HepG2 (cell line): ENCODE data around the gene JOSD1. TPM values are rescaled to one million over a fixed set of nuclear protein-coding genes. Genes with fewer than 3 reads are reported as not detected.
"Not testable (repeated sequence)": the region's sequence is repeated elsewhere in the genome, so short reads cannot be mapped to it uniquely, and the experiment has no call there.

Experiments
- ATAC-seq: fragments of 200-7000 bp; cut with Tn5 transposase; 3 replicates; pipeline ENCODE4 v1.9.1; 2020; ENCODE audit warnings: mild to moderate bottlenecking, moderate library complexity
- BruUV-seq: library from RNA; stranded (reverse); fragments of 400-500 nt; replicated peaks from 2 replicates; lab custom pipeline; 2021; lab: Mats Ljungman, UMichigan
- CTCF ChIA-PET: fragments of 300-600 bp; formaldehyde crosslinking; extraction: SDS; loops from one replicate; lab custom pipeline; 2021; ENCODE audit warnings: low total read pairs, inconsistent platforms, low intra/inter-chr PET ratio; lab: Yijun Ruan, JAX
- POLR2A ChIA-PET: fragments of 350-600 bp; sonication (Branson Sonifier 250); formaldehyde crosslinking; loops from one replicate; lab custom pipeline; 2020; ENCODE audit warnings: antibody characterized with exemption, inconsistent platforms; lab: Yijun Ruan, JAX
- DNase-seq: peaks from one replicate; pipeline ENCODE4 v3.0.0-alpha.2; 2015; ENCODE audit warnings: low spot score
- FAIRE-seq: peaks from 3 replicates; lab custom pipeline; 2011; peaks lifted over from hg19 to GRCh38; lab: Jason Lieb, UNC
- H2AFZ ChIP-seq: one replicate; pipeline ENCODE4 v1.6.1; 2011; ENCODE audit warnings: low read length, inconsistent platforms
- H3K27ac ChIP-seq: fragments of 300-600 bp; 3 replicates; pipeline ENCODE4 v1.8.0; 2011; ENCODE audit warnings: mixed run types, mild to moderate bottlenecking, mixed read lengths, low read length, inconsistent platforms; ENCODE audit not compliant: insufficient read depth; ENCODE audit errors: extremely low read length
- H3K27me3 ChIP-seq, 2 experiments: fragments of 200-600 bp in 1 of 2; 2 replicates in 1 of 2; 3 replicates in 1 of 2; pipeline versions ENCODE4 v1.6.0 to v1.8.0; 2011; ENCODE audit warnings: low read length in 2 of 2, mild to moderate bottlenecking in 2 of 2, moderate library complexity in 2 of 2, inconsistent platforms in 1 of 2; ENCODE audit not compliant: insufficient read depth in 2 of 2, control insufficient read depth in 1 of 2
- H3K36me3 ChIP-seq, 2 experiments: fragments of 200-600 bp in 1 of 2; replicated peaks in 1 of 2; 2 replicates in 1 of 2; 3 replicates in 1 of 2; pipeline versions ENCODE4 v1.5.1 to v1.8.0; 2011; ENCODE audit warnings: low read length in 2 of 2, inconsistent platforms in 1 of 2; ENCODE audit not compliant: insufficient read depth in 2 of 2, control insufficient read depth in 1 of 2
- H3K4me1 ChIP-seq: 2 replicates; pipeline ENCODE4 v1.5.1; 2012; ENCODE audit warnings: low read length, inconsistent platforms; ENCODE audit not compliant: insufficient read depth
- H3K4me2 ChIP-seq: 2 replicates; pipeline ENCODE4 v1.6.0; 2011; ENCODE audit warnings: low read depth, low read length, inconsistent platforms
- H3K4me3 ChIP-seq, 3 experiments: fragments of 200-600 bp in 1 of 3; sonication (generic), shearing (Covaris generic) in 1 of 3; replicated peaks in 1 of 3; 2 replicates each; pipeline ENCODE4 v1.5.1; 2011 to 2016; ENCODE audit warnings: low read length in 3 of 3, inconsistent platforms in 2 of 3, low read depth in 2 of 3, mild to moderate bottlenecking in 2 of 3, control low read depth in 1 of 3, mixed read lengths in 1 of 3; ENCODE audit not compliant: insufficient read depth in 1 of 3
- H3K79me2 ChIP-seq: one replicate; pipeline ENCODE4 v1.6.1; 2011; ENCODE audit warnings: low read length, inconsistent platforms; ENCODE audit not compliant: insufficient read depth
- H3K9ac ChIP-seq: 2 replicates; pipeline ENCODE4 v1.6.0; 2011; ENCODE audit warnings: mild to moderate bottlenecking, low read depth, low read length, inconsistent platforms; ENCODE audit not compliant: insufficient read depth
- H3K9me3 ChIP-seq: 2 replicates; pipeline ENCODE4 v1.5.1; 2012; ENCODE audit warnings: mild to moderate bottlenecking, low read length
- H4K20me1 ChIP-seq: 2 replicates; pipeline ENCODE4 v1.6.0; 2011; ENCODE audit warnings: inconsistent platforms, mild to moderate bottlenecking, low read length, moderate library complexity; ENCODE audit not compliant: insufficient read depth
- CREB1 ChIP-seq, 2 experiments: fragments of 450-650 bp in 1 of 2; IDR thresholded peaks; 2 replicates each; pipeline ENCODE4 v1.6.1; 2016 to 2017; ENCODE audit warnings: control low read depth in 1 of 2, mild to moderate bottlenecking in 1 of 2, missing compliant biosample characterization in 1 of 2, missing genetic modification characterization in 1 of 2
- EP300 ChIP-seq, 3 experiments: sonication (generic) in 1 of 3; formaldehyde crosslinking in 1 of 3; IDR thresholded peaks; 2 replicates each; pipeline versions ENCODE4 v1.5.1 to v1.6.1; 2011 to 2020; ENCODE audit warnings: low read depth in 2 of 3, low read length in 2 of 3, borderline replicate concordance in 1 of 3, improper control_type of control experiment in 1 of 3, mild to moderate bottlenecking in 1 of 3, missing genetic modification reagents in 1 of 3, moderate library complexity in 1 of 3
- FOXK2 ChIP-seq: fragments of 450-650 bp; IDR thresholded peaks from 2 replicates; pipeline ENCODE4 v1.6.1; 2016
- FOXO1 ChIP-seq: sonication (generic); formaldehyde crosslinking; IDR thresholded peaks from 2 replicates; pipeline ENCODE4 v1.4.0; 2020; ENCODE audit warnings: missing genetic modification reagents
- HNF4A ChIP-seq: sonication (generic); formaldehyde crosslinking; IDR thresholded peaks from 2 replicates; pipeline ENCODE4 v1.4.0; 2020; ENCODE audit warnings: missing genetic modification reagents
- RARA ChIP-seq: IDR thresholded peaks from 2 replicates; pipeline ENCODE4 v1.6.1; 2016; ENCODE audit warnings: missing genetic modification reagents, missing compliant biosample characterization
- WGBS: methylation state at CpG from one replicate; pipeline ENCODE4 v1.1.6; 2017; ENCODE audit warnings: low lambda C conversion rate; 5-methylcytosine and 5-hydroxymethylcytosine counted together
- in situ Hi-C: cut with HindIII; loops from 2 replicates; pipeline ENCODE4 v1.10.0; 2017; ENCODE audit warnings: low pct_unique_long_range_greater_than_20kb; ENCODE audit not compliant: extremely low pct_ligation_motif_present
- intact Hi-C: fragments of 100-400 bp; cut with micrococcal nuclease; formaldehyde crosslinking; loops from one replicate; pipeline ENCODE4 v1.10.0; 2022; ENCODE audit not compliant: unreplicated experiment
- polyA plus RNA-seq, 8 experiments: library from polyadenylated mRNA; depleted of rRNA in 3 of 8; stranded (reverse) in 7 of 8; unstranded in 1 of 8; fragments of >200 nt; fragmentation: Illumina TruSeq in 4 of 8; extraction: Trizol in 4 of 8; gene quantifications; 2 replicates each; pipeline versions ENCODE4 v1.2.1 to v1.2.3, GENCODE V29; 2011 to 2016; ENCODE audit warnings: low read depth in 4 of 8, missing spikeins in 1 of 8, mixed read lengths in 1 of 8; ENCODE audit not compliant: insufficient read depth in 1 of 8
- total RNA-seq, 5 experiments: library from RNA; depleted of rRNA; stranded (reverse); fragments of >200 nt; fragmentation: Illumina TruSeq; extraction: Trizol; gene quantifications; 2 replicates each; pipeline ENCODE4 v1.2.3, GENCODE V29; 2016; ENCODE audit warnings: low read depth in 1 of 5

JOSD1 gene
- total and polyA plus RNA-seq, 2 of the 13 experiments (the other 11 are each of a cell fraction or from before 2014, with no cell fraction given): 31.7 to 38.4 TPM

DNA sequence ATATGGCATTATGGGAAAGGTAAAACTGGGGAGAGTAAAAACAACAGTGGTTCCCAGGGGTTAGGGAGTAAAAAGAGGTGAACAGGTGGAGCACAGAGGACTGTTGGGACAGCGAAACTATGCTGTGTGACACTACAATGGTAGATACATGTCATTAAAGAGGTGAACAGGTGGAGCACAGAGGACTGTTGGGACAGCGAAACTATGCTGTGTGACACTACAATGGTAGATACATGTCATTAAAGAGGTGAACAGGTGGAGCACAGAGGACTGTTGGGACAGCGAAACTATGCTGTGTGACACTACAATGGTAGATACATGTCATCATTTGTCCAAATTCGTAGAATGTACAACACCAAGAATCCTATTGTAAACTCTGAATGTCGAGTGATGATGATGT, 56.5 kb downstream of the JOSD1 start:
- WGBS: 80% methylated on average over 5 of the region's 5 CpGs
- BruUV-seq; H2AFZ ChIP-seq; H3K9me3 ChIP-seq; H3K27ac ChIP-seq; in situ Hi-C loops; H3K4me2 ChIP-seq; H3K4me1 ChIP-seq; H3K27me3 ChIP-seq; POLR2A ChIA-PET; H3K9ac ChIP-seq; DNase-seq; H3K79me2 ChIP-seq; CTCF ChIA-PET; H4K20me1 ChIP-seq; H3K4me3 ChIP-seq; intact Hi-C loops; H3K36me3 ChIP-seq; TF ChIP-seq CREB1 (CRISPR knock-in tag; IDR thresholded peaks at IDR 0.05): not testable (repeated sequence)
- ATAC-seq (peak; percentile 83), FAIRE-seq (peak; percentile 98)
- peak; percentile 25; the same call in 1 of the 2 replicates for TF ChIP-seq FOXK2
- TF ChIP-seq CREB1 (IDR thresholded peaks at IDR 0.05): peak; percentile 73

GRCh38 chr22:38641476-38642040, 59.2 kb downstream of the JOSD1 start:
- H3K4me3 ChIP-seq: no peak overlapping the region
- no peak overlapping the region for H3K27ac ChIP-seq
- H3K79me2 ChIP-seq: no peaks in the 10 kb centered on the region
- FAIRE-seq (no peak), ATAC-seq (no peak), DNase-seq (no peak)
- H3K27me3 ChIP-seq: no peaks in the 10 kb centered on the region
- H3K9ac ChIP-seq: no peak overlapping the region
- no peak overlapping the region for H2AFZ ChIP-seq
- TF ChIP-seq EP300 (IDR thresholded peaks at IDR 0.05; ENCODE audit: low read depth in 2 of 2, low read length in 2 of 2) (no peak), EP300 (CRISPR knock-in tag; IDR thresholded peaks at IDR 0.05; ENCODE audit: borderline replicate concordance) (no peak), HNF4A (CRISPR knock-in tag) (no peak), FOXO1 (CRISPR knock-in tag) (no peak), RARA (CRISPR knock-in tag) (no peak)
- CTCF ChIA-PET: no interaction called here
- no TSS peak for BruUV-seq
- H3K9me3 ChIP-seq: no peaks in the 10 kb centered on the region
- no peaks in the 10 kb centered on the region for H4K20me1 ChIP-seq
- H3K4me2 ChIP-seq: no peak overlapping the region
- POLR2A ChIA-PET: no interaction called here
- H3K36me3 ChIP-seq: no peaks in the 10 kb centered on the region
- peaks cover 13% of the 10 kb centered on the region for H3K4me1 ChIP-seq
- WGBS: 94% methylated on average over 13 of the region's 13 CpGs
- intact Hi-C loops (no loop called here), in situ Hi-C loops (no loop called here)
